H9 (cell line): ENCODE data around the gene KCTD16. TPM values are rescaled to one million over a fixed set of nuclear protein-coding genes. Genes with fewer than 3 reads are reported as not detected.

Experiments used
- DNase-seq: peaks from one replicate; pipeline ENCODE4 v3.0.0-alpha.2; 2017
- H2AFZ ChIP-seq: one replicate; pipeline ENCODE4 v1.6.1; 2013; ENCODE audit warnings: mild to moderate bottlenecking, low read length, control low read depth, moderate library complexity
- H2AK5ac ChIP-seq: 2 replicates; pipeline ENCODE4 v1.6.1; 2013; ENCODE audit warnings: low read length, control low read depth, mixed read lengths; ENCODE audit not compliant: insufficient read length
- H2BK120ac ChIP-seq: one replicate; pipeline ENCODE4 v1.6.1; 2013; ENCODE audit warnings: low read depth, mild to moderate bottlenecking, low read length, control low read depth, inconsistent platforms; ENCODE audit not compliant: poor library complexity, severe bottlenecking
- H2BK12ac ChIP-seq: 2 replicates; pipeline ENCODE4 v1.6.1; 2013; ENCODE audit warnings: low read length, control low read depth, mixed read lengths, low read depth; ENCODE audit not compliant: insufficient read length
- H2BK15ac ChIP-seq: 2 replicates; pipeline ENCODE4 v1.6.1; 2013; ENCODE audit warnings: low read depth, low read length, control low read depth
- H2BK20ac ChIP-seq: one replicate; pipeline ENCODE4 v1.6.1; 2013; ENCODE audit warnings: low read depth, mild to moderate bottlenecking, low read length, control low read depth, inconsistent platforms; ENCODE audit not compliant: poor library complexity, severe bottlenecking
- H2BK5ac ChIP-seq: 2 replicates; pipeline ENCODE4 v1.6.1; 2013; ENCODE audit warnings: low read length, control low read depth, mixed read lengths; ENCODE audit not compliant: insufficient read length
- H3K14ac ChIP-seq: 2 replicates; pipeline ENCODE4 v1.6.1; 2013; ENCODE audit warnings: low read length, control low read depth; ENCODE audit not compliant: insufficient read depth
- H3K18ac ChIP-seq: 2 replicates; pipeline ENCODE4 v1.6.1; 2013; ENCODE audit warnings: low read depth, mild to moderate bottlenecking, mixed read lengths, low read length, control low read depth; ENCODE audit not compliant: insufficient read length
- H3K23ac ChIP-seq: 2 replicates; pipeline ENCODE4 v1.6.1; 2013; ENCODE audit warnings: low read length, control low read depth, mixed read lengths, low read depth; ENCODE audit not compliant: insufficient read length
- H3K23me2 ChIP-seq: 2 replicates; pipeline ENCODE4 v1.6.1; 2013; ENCODE audit warnings: low read depth, mild to moderate bottlenecking, mixed read lengths, low read length, control low read depth; ENCODE audit not compliant: insufficient read length, poor library complexity, severe bottlenecking
- H3K27ac ChIP-seq: 2 replicates; pipeline ENCODE4 v1.5.1; 2013; ENCODE audit warnings: low read length, control low read depth, mixed read lengths, low read depth; ENCODE audit not compliant: insufficient read length
- H3K27me3 ChIP-seq: 2 replicates; pipeline ENCODE4 v1.6.1; 2013; ENCODE audit warnings: low read length, control low read depth, inconsistent platforms; ENCODE audit not compliant: insufficient read depth
- H3K4ac ChIP-seq: 2 replicates; pipeline ENCODE4 v1.6.1; 2013; ENCODE audit warnings: low read depth, mild to moderate bottlenecking, control low read depth, inconsistent platforms, low read length, moderate library complexity
- H3K4me1 ChIP-seq: 2 replicates; pipeline ENCODE4 v1.6.1; 2013; ENCODE audit warnings: low read length, control low read depth, inconsistent platforms; ENCODE audit not compliant: insufficient read depth
- H3K4me2 ChIP-seq: 2 replicates; pipeline ENCODE4 v1.6.1; 2013; ENCODE audit warnings: low read length, control low read depth, mixed read lengths; ENCODE audit not compliant: insufficient read length, insufficient read depth
- H3K56ac ChIP-seq: 2 replicates; pipeline ENCODE4 v1.6.1; 2013; ENCODE audit warnings: low read depth, mild to moderate bottlenecking, mixed read lengths, low read length, control low read depth; ENCODE audit not compliant: insufficient read length
- H3K79me1 ChIP-seq: 2 replicates; pipeline ENCODE4 v1.6.1; 2013; ENCODE audit warnings: low read depth, mild to moderate bottlenecking, moderate library complexity, low read length, control low read depth, inconsistent platforms; ENCODE audit not compliant: insufficient read depth, poor library complexity, severe bottlenecking
- H3K79me2 ChIP-seq: 2 replicates; pipeline ENCODE4 v1.6.1; 2013; ENCODE audit warnings: low read length, control low read depth, inconsistent platforms; ENCODE audit not compliant: insufficient read depth
- H3K9ac ChIP-seq: 2 replicates; pipeline ENCODE4 v1.6.1; 2013; ENCODE audit warnings: low read length, control low read depth, mixed read lengths; ENCODE audit not compliant: insufficient read length; ENCODE audit errors: extremely low read depth
- H3K9me3 ChIP-seq: one replicate; pipeline ENCODE4 v1.6.1; 2013; ENCODE audit warnings: low read depth, low read length, inconsistent platforms; ENCODE audit not compliant: control insufficient read depth
- H3T11ph ChIP-seq: one replicate; pipeline ENCODE4 v1.6.1; 2013; ENCODE audit warnings: mild to moderate bottlenecking, low read length, control low read depth, inconsistent platforms
- H4K20me1 ChIP-seq: one replicate; pipeline ENCODE4 v1.6.1; 2013; ENCODE audit not compliant: control insufficient read depth, insufficient read length, insufficient read depth
- H4K5ac ChIP-seq: 2 replicates; pipeline ENCODE4 v1.6.1; 2013; ENCODE audit warnings: low read depth, mild to moderate bottlenecking, mixed read lengths, low read length, control low read depth; ENCODE audit not compliant: insufficient read length
- H4K8ac ChIP-seq: replicated peaks from 2 replicates; pipeline ENCODE4 v1.6.1; 2013; ENCODE audit warnings: low read length, control low read depth, mixed read lengths, low read depth; ENCODE audit not compliant: insufficient read length
- H4K91ac ChIP-seq: 2 replicates; pipeline ENCODE4 v1.6.1; 2013; ENCODE audit warnings: low read depth, mild to moderate bottlenecking, moderate library complexity, mixed read lengths, low read length, control low read depth; ENCODE audit not compliant: insufficient read length
- H3K27ac Mint-ChIP-seq, 3 experiments: 2 replicates in 2 of 3; 3 replicates in 1 of 3; pipeline ENCODE4 v1.8.0; 2020 to 2021; ENCODE audit warnings: mixed read lengths in 3 of 3, mild to moderate bottlenecking in 1 of 3, moderate library complexity in 1 of 3
- H3K27me3 Mint-ChIP-seq: 2 replicates; pipeline ENCODE4 v1.8.0; 2021; ENCODE audit warnings: low read depth, mild to moderate bottlenecking, moderate library complexity, mixed read lengths
- H3K36me3 Mint-ChIP-seq, 3 experiments: 2 replicates in 2 of 3; 3 replicates in 1 of 3; pipeline ENCODE4 v1.8.0; 2020 to 2021; ENCODE audit warnings: low read depth in 3 of 3, mixed read lengths in 3 of 3; ENCODE audit not compliant: insufficient read depth in 1 of 3
- H3K4me1 Mint-ChIP-seq, 2 experiments: 2 replicates each; pipeline ENCODE4 v1.8.0; 2020; ENCODE audit warnings: mixed read lengths in 2 of 2
- H3K4me3 Mint-ChIP-seq, 2 experiments: 2 replicates in 1 of 2; 3 replicates in 1 of 2; pipeline ENCODE4 v1.8.0; 2020 to 2021; ENCODE audit warnings: mild to moderate bottlenecking in 2 of 2, mixed read lengths in 2 of 2, moderate library complexity in 1 of 2
- H3K9me3 Mint-ChIP-seq, 2 experiments: 2 replicates in 1 of 2; 3 replicates in 1 of 2; pipeline ENCODE4 v1.8.0; 2020; ENCODE audit warnings: mild to moderate bottlenecking in 2 of 2, mixed read lengths in 2 of 2, moderate library complexity in 1 of 2
- WGBS: extraction: QIAGEN DNeasy Blood & Tissue Kit; methylation state at CpG from one replicate; pipeline ENCODE4 v1.1.7; 2013; ENCODE audit warnings: missing lambda C conversion rate, low lambda C conversion rate, mixed read lengths; ENCODE audit not compliant: insufficient read length; ENCODE audit errors: extremely low coverage; 5-methylcytosine and 5-hydroxymethylcytosine counted together
- total RNA-seq: library from RNA; stranded (reverse); gene quantifications from 2 replicates; pipeline ENCODE4 v1.2.1, GENCODE V29; 2021
- TF ChIP-seq, protein P1 (sequence below): fragments of 200-600 bp; sonication (generic); conservative IDR thresholded peaks from 3 replicates; pipeline ENCODE4 v1.8.0; 2021; ENCODE audit warnings: antibody characterized with exemption, mild to moderate bottlenecking

KCTD16 gene
- total RNA-seq, 1 experiment from 2014 or later = 0.09 TPM

DNA sequence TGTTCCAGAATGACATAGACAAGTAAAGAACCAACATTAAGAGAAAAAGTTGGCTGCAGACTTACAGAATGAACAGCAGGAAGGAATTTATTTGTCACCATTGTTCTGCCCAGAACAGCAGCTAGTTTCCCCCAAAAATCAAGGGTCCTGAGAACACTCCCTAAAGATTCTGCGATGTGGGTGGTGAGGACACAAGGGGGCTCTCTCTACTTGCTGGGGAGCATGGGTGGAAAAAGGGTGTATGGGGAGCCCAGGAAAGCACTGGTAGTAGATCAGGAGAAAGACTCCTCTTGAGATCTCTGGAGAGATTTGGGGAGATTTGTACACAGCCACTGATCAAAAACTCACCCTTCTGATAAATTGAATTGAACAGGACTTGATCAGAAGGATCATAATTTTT, 316.5 kb downstream of the KCTD16 start:
- H3K79me1 ChIP-seq = no peaks in the 10 kb centered on the region

More for the DNA sequence above, 316.5 kb downstream of the KCTD16 start:
- H2BK120ac ChIP-seq = no peak overlapping the region
- no peak overlapping the region for H3T11ph ChIP-seq
- H2BK15ac ChIP-seq = no peak overlapping the region
- H3K4me1 ChIP-seq = no peaks in the 10 kb centered on the region; the same call in 1 of the 2 replicates
- H4K20me1 ChIP-seq = no peaks in the 10 kb centered on the region
- no peak overlapping the region for H2AK5ac ChIP-seq
- no peak overlapping the region for H3K14ac ChIP-seq
- no peak overlapping the region for H2AFZ ChIP-seq
- H4K5ac ChIP-seq = no peak overlapping the region
- H4K91ac ChIP-seq = no peak overlapping the region
- H3K9ac ChIP-seq = no peak overlapping the region
- Mint-ChIP-seq H3K4me3 (no peak overlapping the region; a peak in 1 of 5 replicates), H3K4me1 (peaks cover 37 to 42% of the 10 kb centered on the region in 2 experiments), H3K36me3 (peaks cover 0 to 12% (median 2%) of the 10 kb centered on the region in 3 experiments; a peak in 3 of 7 replicates), H3K9me3 (peaks cover 4 to 8% of the 10 kb centered on the region in 2 experiments; a peak in 3 of 5 replicates), H3K27me3 (peaks cover 3% of the 10 kb centered on the region; the same call in 1 of the 2 replicates), H3K27ac (peak overlapping the region; percentile 29 to 78 (median 59); a peak in 4 of 7 replicates)
- WGBS = no CpG with 5 or more reads among the region's 1 CpG
- no peaks in the 10 kb centered on the region for H3K9me3 ChIP-seq
- H3K23me2 ChIP-seq = no peaks in the 10 kb centered on the region
- H3K4ac ChIP-seq = no peak overlapping the region
- no peak overlapping the region for H2BK5ac ChIP-seq
- H3K4me2 ChIP-seq = no peak overlapping the region
- no peak overlapping the region for H4K8ac ChIP-seq
- TF ChIP-seq, protein P1, sequence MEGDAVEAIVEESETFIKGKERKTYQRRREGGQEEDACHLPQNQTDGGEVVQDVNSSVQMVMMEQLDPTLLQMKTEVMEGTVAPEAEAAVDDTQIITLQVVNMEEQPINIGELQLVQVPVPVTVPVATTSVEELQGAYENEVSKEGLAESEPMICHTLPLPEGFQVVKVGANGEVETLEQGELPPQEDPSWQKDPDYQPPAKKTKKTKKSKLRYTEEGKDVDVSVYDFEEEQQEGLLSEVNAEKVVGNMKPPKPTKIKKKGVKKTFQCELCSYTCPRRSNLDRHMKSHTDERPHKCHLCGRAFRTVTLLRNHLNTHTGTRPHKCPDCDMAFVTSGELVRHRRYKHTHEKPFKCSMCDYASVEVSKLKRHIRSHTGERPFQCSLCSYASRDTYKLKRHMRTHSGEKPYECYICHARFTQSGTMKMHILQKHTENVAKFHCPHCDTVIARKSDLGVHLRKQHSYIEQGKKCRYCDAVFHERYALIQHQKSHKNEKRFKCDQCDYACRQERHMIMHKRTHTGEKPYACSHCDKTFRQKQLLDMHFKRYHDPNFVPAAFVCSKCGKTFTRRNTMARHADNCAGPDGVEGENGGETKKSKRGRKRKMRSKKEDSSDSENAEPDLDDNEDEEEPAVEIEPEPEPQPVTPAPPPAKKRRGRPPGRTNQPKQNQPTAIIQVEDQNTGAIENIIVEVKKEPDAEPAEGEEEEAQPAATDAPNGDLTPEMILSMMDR = peak; percentile 71
- no peaks in the 10 kb centered on the region for H3K79me2 ChIP-seq
- no peak overlapping the region for H3K27ac ChIP-seq
- H3K27me3 ChIP-seq = no peaks in the 10 kb centered on the region
- H3K56ac ChIP-seq = no peak overlapping the region
- no peak overlapping the region for H3K18ac ChIP-seq
- H2BK20ac ChIP-seq = no peak overlapping the region
- no peak overlapping the region for H2BK12ac ChIP-seq
- H3K23ac ChIP-seq = no peak overlapping the region
- DNase-seq = peak; percentile 55
